ENCODE data around the gene ENTPD6. TPM values are rescaled to one million over a fixed set of nuclear protein-coding genes. Genes with fewer than 3 reads are reported as not detected.
"Not testable (repeated sequence)": the region's sequence is repeated elsewhere in the genome, so short reads cannot be mapped to it uniquely, and the experiment has no call there.

ENTPD6 gene
- total RNA-seq, 1 donor = 50.7 TPM

DNA sequence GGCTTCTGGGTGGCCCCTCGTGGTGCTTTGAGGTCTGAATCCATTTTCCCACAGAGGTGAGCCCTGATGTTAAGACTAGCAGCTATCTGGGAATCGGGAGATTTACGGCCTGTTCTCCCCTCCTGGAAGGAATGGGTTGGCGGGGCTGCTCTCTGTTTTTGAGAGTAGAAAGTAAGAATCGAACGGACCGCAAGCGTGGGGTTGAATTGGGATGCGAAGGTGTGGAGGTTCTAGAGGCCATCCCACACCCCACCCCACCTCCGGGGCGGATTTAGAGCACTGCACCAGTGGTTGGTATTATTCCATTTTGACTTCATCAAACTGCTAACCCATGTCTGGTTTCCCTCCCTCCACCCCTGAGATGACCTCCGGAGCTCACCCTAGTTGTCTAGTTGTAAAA lies 63.8 kb downstream of the ENTPD6 start:
- H3K27me3 ChIP-seq (ENCODE audit: insufficient read depth, low read length) = no peaks in the 10 kb centered on the region
- no peak for TF ChIP-seq CTCF (IDR thresholded peaks at IDR 0.05; ENCODE audit: extremely low read depth, low read depth, low read length)
- peaks cover 31% of the 10 kb centered on the region for H3K36me3 ChIP-seq (ENCODE audit: insufficient read depth, low read length)
- H3K4me3 ChIP-seq (ENCODE audit: insufficient read depth, low read length) = no peak overlapping the region
- no peak overlapping the region for H3K27ac ChIP-seq (ENCODE audit: low read depth, low read length)
- no peak overlapping the region for H3K4me2 ChIP-seq (ENCODE audit: insufficient read depth, low read length)
- peaks cover 47% of the 10 kb centered on the region for H4K20me1 ChIP-seq (ENCODE audit: insufficient read depth, low read length)
- H2AFZ ChIP-seq (ENCODE audit: low read length) = no peak overlapping the region
- H3K9me3 ChIP-seq (ENCODE audit: low read depth, low read length) = no peaks in the 10 kb centered on the region
- DNase-seq (ENCODE audit: insufficient read length, low spot score, missing footprints) = no peak
- peaks cover 65% of the 10 kb centered on the region for H3K79me2 ChIP-seq (ENCODE audit: insufficient read depth, low read length)
- peaks cover 18% of the 10 kb centered on the region for H3K4me1 ChIP-seq (ENCODE audit: insufficient read depth, low read length)

DNA sequence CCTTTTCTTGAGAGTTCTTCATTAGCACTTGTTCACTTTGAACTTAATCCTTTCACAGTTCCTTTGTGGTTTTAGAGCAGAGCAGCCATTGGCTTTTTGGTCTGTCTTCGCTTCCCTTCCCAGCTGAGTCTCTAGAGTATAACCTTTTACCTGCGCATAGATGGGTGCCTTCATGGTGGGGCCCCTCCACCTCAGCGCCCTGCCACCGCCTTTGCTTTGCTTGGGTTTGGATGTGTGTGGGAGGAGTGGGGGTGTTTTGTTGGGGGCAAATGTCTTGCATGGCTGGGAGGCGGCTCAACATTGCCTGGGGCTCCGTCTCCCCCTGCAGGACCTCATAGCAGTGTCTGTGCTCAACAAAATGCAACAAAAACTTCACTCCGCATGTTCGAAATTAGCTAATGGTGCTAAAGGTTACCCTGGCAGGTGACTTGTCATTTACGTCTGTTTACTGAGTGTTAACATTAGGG lies 64.3 kb downstream of the ENTPD6 start:
- Histone ChIP-seq H3K4me2 (ENCODE audit: insufficient read depth, low read length) (no peak overlapping the region), H3K9me3 (ENCODE audit: low read depth, low read length) (no peaks in the 10 kb centered on the region), H3K79me2 (ENCODE audit: insufficient read depth, low read length) (peaks cover 61% of the 10 kb centered on the region), H4K20me1 (ENCODE audit: insufficient read depth, low read length) (peaks cover 42% of the 10 kb centered on the region), H2AFZ (ENCODE audit: low read length) (no peak overlapping the region), H3K27ac (ENCODE audit: low read depth, low read length) (no peak overlapping the region), H3K4me1 (ENCODE audit: insufficient read depth, low read length) (peaks cover 15% of the 10 kb centered on the region), H3K4me3 (ENCODE audit: insufficient read depth, low read length) (no peak overlapping the region), H3K36me3 (ENCODE audit: insufficient read depth, low read length) (peaks cover 28% of the 10 kb centered on the region), H3K27me3 (ENCODE audit: insufficient read depth, low read length) (no peaks in the 10 kb centered on the region)
- peak; percentile 68 for DNase-seq (ENCODE audit: insufficient read length, low spot score, missing footprints)
- TF ChIP-seq CTCF (IDR thresholded peaks at IDR 0.05; ENCODE audit: extremely low read depth, low read depth, low read length) = no peak

DNA sequence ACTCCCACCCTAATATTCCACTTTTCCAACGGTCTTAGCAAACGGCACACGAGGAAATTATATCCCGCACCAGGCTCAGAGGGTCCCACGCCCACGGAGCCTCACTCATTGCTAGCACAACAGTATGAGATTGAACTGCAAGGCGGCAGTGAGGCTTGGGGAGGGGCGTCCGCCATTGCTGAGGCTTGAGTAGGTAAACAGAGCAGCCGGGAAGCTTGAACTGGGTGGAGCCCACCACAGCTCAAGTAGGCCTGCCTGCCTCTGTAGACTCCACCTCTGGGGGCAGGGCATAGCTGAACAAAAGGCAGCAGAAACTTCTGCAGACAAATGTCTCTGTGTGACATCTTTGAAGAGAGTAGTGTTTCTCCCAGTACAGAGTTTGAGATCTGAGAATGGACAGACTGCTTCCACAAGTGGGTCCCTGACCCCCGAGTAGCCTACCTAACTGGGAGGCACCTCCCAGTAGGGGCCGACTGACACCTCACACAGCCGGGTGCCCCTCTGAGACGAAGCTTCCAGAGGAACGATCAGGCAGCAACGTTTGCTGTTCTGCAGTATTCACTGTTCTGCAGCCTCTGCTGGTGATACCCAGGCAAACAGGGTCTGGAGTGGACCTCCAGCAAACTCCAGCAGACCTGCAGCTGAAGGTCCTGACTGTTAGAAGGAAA lies 65.4 kb downstream of the ENTPD6 start:
- Histone ChIP-seq H4K20me1 (ENCODE audit: insufficient read depth, low read length) (peaks cover 35% of the 10 kb centered on the region), H3K36me3 (ENCODE audit: insufficient read depth, low read length) (peaks cover 24% of the 10 kb centered on the region), H3K79me2 (ENCODE audit: insufficient read depth, low read length) (peaks cover 53% of the 10 kb centered on the region)
- H3K27me3 ChIP-seq (ENCODE audit: insufficient read depth, low read length); H2AFZ ChIP-seq (ENCODE audit: low read length); H3K4me3 ChIP-seq (ENCODE audit: insufficient read depth, low read length); H3K27ac ChIP-seq (ENCODE audit: low read depth, low read length); DNase-seq (ENCODE audit: insufficient read length, low spot score, missing footprints); H3K4me1 ChIP-seq (ENCODE audit: insufficient read depth, low read length); H3K4me2 ChIP-seq (ENCODE audit: insufficient read depth, low read length); H3K9me3 ChIP-seq (ENCODE audit: low read depth, low read length): not testable (repeated sequence)

GRCh38 chr20:25269057-25269832 lies 73.7 kb downstream of the ENTPD6 start:
- Histone ChIP-seq H3K4me1 (ENCODE audit: insufficient read depth, low read length) (no peaks in the 10 kb centered on the region), H3K4me2 (ENCODE audit: insufficient read depth, low read length) (no peak overlapping the region), H3K9me3 (ENCODE audit: low read depth, low read length) (no peaks in the 10 kb centered on the region), H3K4me3 (ENCODE audit: insufficient read depth, low read length) (no peak overlapping the region), H2AFZ (ENCODE audit: low read length) (no peak overlapping the region), H3K27ac (ENCODE audit: low read depth, low read length) (no peak overlapping the region), H3K27me3 (ENCODE audit: insufficient read depth, low read length) (no peaks in the 10 kb centered on the region), H3K36me3 (ENCODE audit: insufficient read depth, low read length) (peaks cover 50% of the 10 kb centered on the region), H4K20me1 (ENCODE audit: insufficient read depth, low read length) (peaks cover 4% of the 10 kb centered on the region), H3K79me2 (ENCODE audit: insufficient read depth, low read length) (peaks cover 44% of the 10 kb centered on the region)
- peak; percentile 38 for DNase-seq (ENCODE audit: insufficient read length, low spot score, missing footprints)
- TF ChIP-seq CTCF (IDR thresholded peaks at IDR 0.05; ENCODE audit: extremely low read depth, low read depth, low read length) = no peak

All from osteoblast (primary cell).